ENCODE measurements around the gene EIF3D. TPM values are rescaled to one million over a fixed set of nuclear protein-coding genes. Genes with fewer than 3 reads are reported as not detected.

Gene EIF3D
- total and polyA plus RNA-seq, 2 of the 8 experiments (the other 6 are each of a cell fraction or from before 2014, with no cell fraction given), result 195 to 408 TPM

DNA sequence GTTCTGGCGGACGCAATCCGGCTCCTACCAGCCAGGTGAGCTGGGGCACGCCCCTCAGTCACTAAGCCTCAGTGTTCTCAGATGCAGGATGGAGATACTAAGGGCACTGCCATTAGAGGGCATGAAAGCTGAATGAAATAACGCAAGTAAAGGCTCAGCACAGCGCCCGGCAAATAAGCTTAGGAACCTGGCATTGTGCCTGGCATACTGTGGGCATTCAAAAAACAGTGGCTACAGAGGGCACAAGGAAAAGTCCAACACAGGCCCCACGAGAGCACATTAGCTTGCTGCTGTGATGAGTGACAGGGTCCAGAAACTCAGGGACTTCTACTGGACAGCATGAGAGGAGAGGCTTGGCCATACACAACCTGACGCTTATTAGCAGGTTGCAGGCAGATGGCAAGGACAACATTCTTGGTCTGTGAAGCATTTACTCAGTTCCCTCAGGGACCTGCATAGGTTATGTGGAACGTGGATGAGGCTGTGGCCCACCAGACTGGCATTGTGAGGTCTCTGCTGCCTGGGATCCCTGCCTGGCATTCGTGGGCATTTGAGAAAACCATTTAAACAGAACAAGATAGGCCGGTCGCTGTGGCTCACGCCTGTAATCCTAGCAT lies 59.8 kb downstream of the EIF3D start:
- Histone ChIP-seq H4K5ac (ENCODE audit: insufficient read length, low read depth, low read length) (no peak overlapping the region), H3K4me2 (ENCODE audit: insufficient read depth in 1 of 2, low read depth in 2 of 2, low read length in 2 of 2) (no peak overlapping the region), H3K79me2 (ENCODE audit: control insufficient read depth in 1 of 2, insufficient read depth in 2 of 2, low read length in 2 of 2) (no peaks in the 10 kb centered on the region), H3K23ac (ENCODE audit: insufficient read length) (no peak overlapping the region), H2AFZ (ENCODE audit: low read length) (no peak overlapping the region), H3K18ac (ENCODE audit: extremely low read depth, low read length) (no peak overlapping the region), H3K27me3 (replicated peaks in 1 of 4; ENCODE audit: control insufficient read depth in 3 of 4, extremely low read depth in 1 of 4, insufficient read depth in 3 of 4, low read length in 3 of 4) (no peaks in the 10 kb centered on the region), H3K4me1 (replicated peaks in 1 of 4; ENCODE audit: control insufficient read depth in 3 of 4, insufficient read depth in 4 of 4, low read length in 3 of 4) (peaks cover 0 to 2% (median 0%) of the 10 kb centered on the region in 4 experiments; a peak in 2 of 7 replicates), H4K20me1 (replicated peaks in 1 of 2; ENCODE audit: control insufficient read depth in 1 of 2, insufficient read depth in 2 of 2, low read length in 2 of 2) (peaks cover 0 to 2% of the 10 kb centered on the region in 2 experiments), H2BK12ac (ENCODE audit: low read depth, low read length) (0 out of 2 replicates have a peak overlapping the region, but pooled peaks have one; percentile 17), H3K56ac (replicated peaks; ENCODE audit: insufficient read length, low read depth, low read length) (no peak overlapping the region), H3K4ac (replicated peaks; ENCODE audit: insufficient read length, low read depth, low read length) (no peak overlapping the region), H3K14ac (ENCODE audit: insufficient read length) (no peak overlapping the region), H2AK5ac (ENCODE audit: low read depth, low read length) (peak overlapping the region; percentile 75; the same call in 1 of the 2 replicates), H4K91ac (replicated peaks; ENCODE audit: insufficient read length, low read length) (no peak overlapping the region), H2BK20ac (ENCODE audit: low read length) (no peak overlapping the region), H2BK120ac (replicated peaks; ENCODE audit: low read depth, low read length) (no peak overlapping the region), H3K79me1 (ENCODE audit: low read depth, low read length) (no peaks in the 10 kb centered on the region; the same call in 1 of the 2 replicates), H2BK5ac (ENCODE audit: low read depth, low read length) (no peak overlapping the region), H3K9me3 (ENCODE audit: insufficient read depth in 2 of 2, low read depth in 1 of 2, low read length in 1 of 2) (no peaks in the 10 kb centered on the region), H3K9ac (replicated peaks in 1 of 4; ENCODE audit: extremely low read depth in 1 of 4, low read depth in 3 of 4, low read length in 3 of 4) (no peak overlapping the region; a peak in 1 of 7 replicates), H3K27ac (ENCODE audit: low read depth, low read length) (no peak overlapping the region), H3K36me3 (ENCODE audit: control insufficient read depth in 2 of 4, insufficient read depth in 4 of 4, low read length in 3 of 4) (peaks cover 0 to 3% (median 0%) of the 10 kb centered on the region in 4 experiments; a peak in 1 of 8 replicates), H3K4me3 (ENCODE audit: extremely low read depth in 1 of 4, insufficient read depth in 2 of 4, low read depth in 3 of 4, low read length in 4 of 4) (no peak overlapping the region), H2BK15ac (ENCODE audit: low read length) (no peak overlapping the region), H3K23me2 (ENCODE audit: low read depth, low read length) (no peaks in the 10 kb centered on the region), H4K8ac (ENCODE audit: extremely low read depth, insufficient read depth, low read length) (no peak overlapping the region)
- ChIA-PET POLR2A (ENCODE audit: partially characterized antibody) (interaction anchor here (0.8 to 3.5 kb wide), 9 partner anchors 8 to 140 kb away, joined by 3 to 14 read pairs (median 3); partner anchors contain the start of gene TXN2), CTCF (ENCODE audit: partially characterized antibody) (interaction anchor here (0.6 to 6.8 kb wide), 27 partner anchors 10 to 265 kb away, joined by 3 to 78 read pairs (median 5); partner anchors contain the start of gene APOL2)
- FAIRE-seq (no peak), DNase-seq (ENCODE audit: low read depth in 1 of 2, low spot score in 2 of 2) (no peak)
- 91% methylated on average over 14 of the region's 14 CpGs; no CpG with 5 or more reads in 1 of the 2 experiments for WGBS, 2 experiments (ENCODE audit: extremely low coverage in 1 of 2, insufficient coverage in 1 of 2, insufficient read length in 1 of 2, insufficient replicate concordance in 2 of 2, low coverage in 1 of 2, low lambda C conversion rate in 2 of 2, missing lambda C conversion rate in 1 of 2)
- TF ChIP-seq E2F6 (IDR thresholded peaks at IDR 0.05), result no peak
- TF ChIP-seq CTCF (IDR thresholded peaks at IDR 0.05; ENCODE audit: control extremely low read depth in 1 of 3, insufficient read depth in 1 of 3, low read depth in 1 of 3, low read length in 3 of 3), result no peak
- TF ChIP-seq JUN (IDR thresholded peaks at IDR 0.05; ENCODE audit: low read depth, low read length), result no peak
